GM19099 (cell line): Measurements from ENCODE around the gene COMT.

Experiments
- POLR2A ChIP-seq: IDR thresholded peaks from 3 replicates; pipeline ENCODE4 v1.6.1; 2011; ENCODE audit warnings: low read depth; ENCODE audit not compliant: insufficient read length; ENCODE audit errors: extremely low read depth

COMT gene

GRCh38 chr22:20010307-20011122 is 68.9 kb downstream of the COMT start:
- TF ChIP-seq POLR2A, result no peak

- no peak for TF ChIP-seq POLR2A
These were observed 69.8 kb downstream of the COMT start for GRCh38 chr22:20011123-20011992.

GRCh38 chr22:20011993-20012740 is 70.6 kb downstream of the COMT start:
- TF ChIP-seq POLR2A, result no peak

GRCh38 chr22:20012741-20013331 is 71.3 kb downstream of the COMT start:
- TF ChIP-seq POLR2A, result no peak

GRCh38 chr22:20013382-20013871 is 71.9 kb downstream of the COMT start:
- TF ChIP-seq POLR2A, result no peak

- no peak for TF ChIP-seq POLR2A
These were observed 73.1 kb downstream of the COMT start for GRCh38 chr22:20014526-20015186.

- TF ChIP-seq POLR2A, result no peak
These were observed 73.6 kb downstream of the COMT start for GRCh38 chr22:20015187-20015625.

GRCh38 chr22:20015971-20016733 is 74.6 kb downstream of the COMT start:
- no peak for TF ChIP-seq POLR2A

- no peak for TF ChIP-seq POLR2A
These were observed 75.4 kb downstream of the COMT start, which contains the start of gene ARVCF for GRCh38 chr22:20016734-20017621. Gene ARVCF, minus strand, starts transcription at chr22:20016823. Its CDS starts 26,029 bp downstream, at chr22:19990794.

GRCh38 chr22:20017622-20017958 is 76.0 kb downstream of the COMT start:
- TF ChIP-seq POLR2A, result no peak

GRCh38 chr22:20018001-20018400 is 76.4 kb downstream of the COMT start:
- no peak for TF ChIP-seq POLR2A
